Osteocyte (in vitro differentiated cells): Measurements from ENCODE around the gene RTP4. TPM values are rescaled to one million over a fixed set of nuclear protein-coding genes. Genes with fewer than 3 reads are reported as not detected.

Source experiments
- DNase-seq: peaks from one replicate; pipeline ENCODE4 v3.0.0; 2021; ENCODE audit warnings: mixed read lengths; ENCODE audit not compliant: unreplicated experiment; ENCODE audit errors: extremely low spot score
- H3K27ac Mint-ChIP-seq: one replicate; pipeline ENCODE4 v1.8.0; 2021; ENCODE audit warnings: mild to moderate bottlenecking, mixed read lengths; ENCODE audit not compliant: unreplicated experiment
- H3K27me3 Mint-ChIP-seq: one replicate; pipeline ENCODE4 v1.8.0; 2021; ENCODE audit warnings: mixed read lengths; ENCODE audit not compliant: unreplicated experiment
- H3K36me3 Mint-ChIP-seq: one replicate; pipeline ENCODE4 v1.8.0; 2021; ENCODE audit warnings: mixed read lengths; ENCODE audit not compliant: unreplicated experiment
- H3K4me1 Mint-ChIP-seq: one replicate; pipeline ENCODE4 v1.8.0; 2021; ENCODE audit warnings: mixed read lengths; ENCODE audit not compliant: unreplicated experiment
- H3K4me3 Mint-ChIP-seq: one replicate; pipeline ENCODE4 v1.8.0; 2021; ENCODE audit warnings: mild to moderate bottlenecking, moderate library complexity, mixed read lengths; ENCODE audit not compliant: unreplicated experiment
- H3K9me3 Mint-ChIP-seq: one replicate; pipeline ENCODE4 v1.8.0; 2021; ENCODE audit warnings: mixed read lengths; ENCODE audit not compliant: unreplicated experiment
- total RNA-seq: library from RNA; stranded (reverse); gene quantifications from 2 replicates; pipeline ENCODE4 v1.2.1, GENCODE V29; 2021
- TF ChIP-seq, protein P1 (sequence below): fragments of 200-600 bp; sonication (generic); IDR thresholded peaks from 2 replicates; pipeline ENCODE4 v1.5.0; 2021; ENCODE audit warnings: antibody characterized with exemption, mild to moderate bottlenecking, moderate library complexity

RTP4 gene
- total RNA-seq, 1 donor from 2014 or later = 0.21 TPM

DNA sequence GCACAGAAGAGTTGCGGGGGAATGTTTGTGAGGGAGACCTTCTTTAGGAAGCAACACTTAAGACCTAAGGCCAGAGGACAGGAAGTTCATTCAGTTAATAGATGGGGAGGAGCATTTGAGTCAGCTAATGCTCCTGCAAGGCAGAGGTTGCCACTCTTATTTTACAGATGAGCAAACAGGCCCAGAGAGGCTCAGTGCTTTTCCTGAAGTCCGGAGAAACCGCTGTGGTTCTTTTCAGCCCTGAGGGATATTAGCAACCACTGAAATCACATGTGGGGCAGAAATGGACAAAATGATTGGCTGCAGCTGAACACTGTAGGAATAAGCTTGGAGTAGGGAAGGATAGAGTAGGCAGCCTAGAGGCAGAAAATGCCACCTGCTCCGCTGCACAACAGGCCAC is 33.3 kb upstream of the RTP4 start:
- Mint-ChIP-seq H3K4me1 (no peaks in the 10 kb centered on the region), H3K27me3 (peaks cover 11% of the 10 kb centered on the region), H3K9me3 (no peaks in the 10 kb centered on the region), H3K36me3 (no peaks in the 10 kb centered on the region), H3K27ac (no peak overlapping the region), H3K4me3 (no peak overlapping the region)
- DNase-seq = no peak
- TF ChIP-seq, protein P1, sequence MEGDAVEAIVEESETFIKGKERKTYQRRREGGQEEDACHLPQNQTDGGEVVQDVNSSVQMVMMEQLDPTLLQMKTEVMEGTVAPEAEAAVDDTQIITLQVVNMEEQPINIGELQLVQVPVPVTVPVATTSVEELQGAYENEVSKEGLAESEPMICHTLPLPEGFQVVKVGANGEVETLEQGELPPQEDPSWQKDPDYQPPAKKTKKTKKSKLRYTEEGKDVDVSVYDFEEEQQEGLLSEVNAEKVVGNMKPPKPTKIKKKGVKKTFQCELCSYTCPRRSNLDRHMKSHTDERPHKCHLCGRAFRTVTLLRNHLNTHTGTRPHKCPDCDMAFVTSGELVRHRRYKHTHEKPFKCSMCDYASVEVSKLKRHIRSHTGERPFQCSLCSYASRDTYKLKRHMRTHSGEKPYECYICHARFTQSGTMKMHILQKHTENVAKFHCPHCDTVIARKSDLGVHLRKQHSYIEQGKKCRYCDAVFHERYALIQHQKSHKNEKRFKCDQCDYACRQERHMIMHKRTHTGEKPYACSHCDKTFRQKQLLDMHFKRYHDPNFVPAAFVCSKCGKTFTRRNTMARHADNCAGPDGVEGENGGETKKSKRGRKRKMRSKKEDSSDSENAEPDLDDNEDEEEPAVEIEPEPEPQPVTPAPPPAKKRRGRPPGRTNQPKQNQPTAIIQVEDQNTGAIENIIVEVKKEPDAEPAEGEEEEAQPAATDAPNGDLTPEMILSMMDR = no peak

DNA sequence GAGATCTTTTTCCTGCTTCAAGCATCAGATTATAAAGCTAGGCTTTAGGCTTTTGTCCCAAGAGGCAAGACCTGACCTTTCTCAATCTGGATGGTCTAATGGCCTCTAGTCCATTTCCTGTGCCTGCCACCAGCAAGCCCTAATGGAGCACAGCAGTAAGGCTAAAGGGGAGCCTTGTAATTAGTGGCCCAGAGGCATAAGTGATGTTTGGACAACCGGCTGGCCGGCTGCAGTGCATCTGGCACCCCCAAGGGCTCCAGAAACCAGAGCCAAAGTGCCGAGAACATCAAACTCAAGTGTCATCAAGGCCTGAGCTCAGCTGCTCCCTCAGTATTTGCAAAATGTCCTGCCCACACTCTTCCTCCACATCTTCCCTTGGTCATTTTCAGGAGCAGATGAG is 31.9 kb upstream of the RTP4 start:
- Mint-ChIP-seq H3K4me1 (no peaks in the 10 kb centered on the region), H3K27ac (no peak overlapping the region), H3K36me3 (no peaks in the 10 kb centered on the region), H3K4me3 (no peak overlapping the region), H3K27me3 (peaks cover 14% of the 10 kb centered on the region), H3K9me3 (no peaks in the 10 kb centered on the region)
- DNase-seq = no peak
- TF ChIP-seq, protein P1 = no peak

DNA sequence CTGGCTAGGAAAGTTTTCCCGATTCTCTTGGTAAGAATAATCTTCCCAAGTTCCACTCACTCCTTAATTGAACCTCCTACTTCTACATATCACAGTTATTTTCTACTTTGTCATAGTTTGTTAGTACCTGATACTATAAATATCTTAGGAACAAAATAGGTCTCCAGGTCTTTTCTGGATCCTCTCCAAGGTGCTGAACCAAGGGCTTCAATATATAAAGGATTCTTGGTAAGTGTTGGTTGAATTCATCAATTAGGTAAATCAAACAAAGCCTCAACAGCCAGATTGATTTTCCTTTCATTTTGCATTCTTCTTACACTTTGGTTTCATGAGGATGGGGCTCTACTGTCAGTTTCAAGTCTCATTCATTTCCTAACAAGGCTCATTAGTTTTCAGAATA is 27.6 kb upstream of the RTP4 start:
- no peaks in the 10 kb centered on the region for H3K36me3 Mint-ChIP-seq
- H3K9me3 Mint-ChIP-seq = no peaks in the 10 kb centered on the region
- no peak for DNase-seq
- H3K4me1 Mint-ChIP-seq = peaks cover 15% of the 10 kb centered on the region
- TF ChIP-seq, protein P1 = no peak
- no peak overlapping the region for H3K4me3 Mint-ChIP-seq
- peaks cover 9% of the 10 kb centered on the region for H3K27me3 Mint-ChIP-seq
- H3K27ac Mint-ChIP-seq = no peak overlapping the region

DNA sequence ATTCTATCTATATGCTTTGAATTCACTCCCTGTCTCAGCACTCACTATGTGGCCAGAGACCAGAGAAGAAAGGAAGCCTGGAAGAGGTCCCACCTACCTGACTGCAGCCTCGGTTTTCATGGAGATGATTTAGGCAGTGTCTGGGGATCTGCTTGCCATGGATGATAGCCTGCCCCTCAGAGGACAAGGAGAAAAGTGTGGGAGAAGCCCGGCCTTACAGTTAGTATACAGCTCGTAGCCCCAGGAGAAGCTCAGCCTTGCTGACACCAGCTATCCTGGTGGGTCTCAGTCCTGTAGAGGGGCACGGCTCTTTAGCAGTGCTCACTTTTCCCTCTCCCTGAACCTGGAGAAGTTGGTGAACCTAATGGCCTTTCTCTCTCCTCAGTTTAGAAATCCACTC is 25.9 kb upstream of the RTP4 start:
- DNase-seq = no peak
- Mint-ChIP-seq H3K27ac (no peak overlapping the region), H3K4me1 (peaks cover 15% of the 10 kb centered on the region), H3K36me3 (no peaks in the 10 kb centered on the region), H3K9me3 (no peaks in the 10 kb centered on the region), H3K27me3 (peaks cover 9% of the 10 kb centered on the region), H3K4me3 (no peak overlapping the region)
- TF ChIP-seq, protein P1 = no peak

DNA sequence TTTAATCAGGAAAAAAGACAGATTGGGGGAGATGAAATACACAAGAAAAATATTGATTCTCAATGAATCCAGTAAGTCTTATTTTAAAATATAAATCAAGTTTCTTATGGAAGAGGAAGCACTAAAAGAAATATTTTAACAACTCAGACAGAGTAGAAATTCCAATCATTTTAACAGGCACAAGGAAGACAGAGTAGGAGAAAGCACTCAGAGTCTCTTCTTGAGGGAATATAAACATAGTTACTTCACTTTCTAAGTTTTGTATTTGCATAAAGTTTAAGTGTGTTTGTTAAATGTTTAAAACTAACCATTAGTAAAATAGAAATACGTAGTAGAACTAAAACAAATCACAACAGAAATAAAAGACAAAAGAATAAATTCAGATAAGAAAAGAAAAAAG is 24.5 kb upstream of the RTP4 start:
- no peaks in the 10 kb centered on the region for H3K9me3 Mint-ChIP-seq
- H3K4me1 Mint-ChIP-seq = peaks cover 15% of the 10 kb centered on the region
- DNase-seq = no peak
- H3K27me3 Mint-ChIP-seq = peaks cover 6% of the 10 kb centered on the region
- TF ChIP-seq, protein P1 = no peak
- H3K27ac Mint-ChIP-seq = no peak overlapping the region
- H3K36me3 Mint-ChIP-seq = no peaks in the 10 kb centered on the region
- H3K4me3 Mint-ChIP-seq = no peak overlapping the region
